T-helper 2 cell treated with Interferon-gamma antibody and Interleukin-4, amounts not matched to agents 5 μg/mL and 100 μg/mL, for 36 hours (primary cell): ENCODE results near the gene PLPP7.
"Not testable (repeated sequence)": the region's sequence is repeated elsewhere in the genome, so short reads cannot be mapped to it uniquely, and the experiment has no call there.

Source experiments
- DNase-seq: peaks from one replicate; pipeline ENCODE4 v3.0.0; 2021; ENCODE audit warnings: low spot score
- H3K27ac Mint-ChIP-seq: one replicate; pipeline ENCODE4 v1.8.0; 2021; ENCODE audit warnings: mild to moderate bottlenecking, mixed read lengths
- H3K27me3 Mint-ChIP-seq: one replicate; pipeline ENCODE4 v1.8.0; 2021; ENCODE audit warnings: low read depth, mixed read lengths
- H3K36me3 Mint-ChIP-seq: one replicate; pipeline ENCODE4 v1.8.0; 2021; ENCODE audit warnings: low read depth, mixed read lengths
- H3K4me1 Mint-ChIP-seq: one replicate; pipeline ENCODE4 v1.8.0; 2021; ENCODE audit warnings: low read depth, mixed read lengths
- H3K4me3 Mint-ChIP-seq: one replicate; pipeline ENCODE4 v1.8.0; 2022; ENCODE audit warnings: mild to moderate bottlenecking, moderate library complexity, mixed read lengths
- H3K9me3 Mint-ChIP-seq: one replicate; pipeline ENCODE4 v1.8.0; 2021; ENCODE audit warnings: mixed read lengths

PLPP7 gene

DNA sequence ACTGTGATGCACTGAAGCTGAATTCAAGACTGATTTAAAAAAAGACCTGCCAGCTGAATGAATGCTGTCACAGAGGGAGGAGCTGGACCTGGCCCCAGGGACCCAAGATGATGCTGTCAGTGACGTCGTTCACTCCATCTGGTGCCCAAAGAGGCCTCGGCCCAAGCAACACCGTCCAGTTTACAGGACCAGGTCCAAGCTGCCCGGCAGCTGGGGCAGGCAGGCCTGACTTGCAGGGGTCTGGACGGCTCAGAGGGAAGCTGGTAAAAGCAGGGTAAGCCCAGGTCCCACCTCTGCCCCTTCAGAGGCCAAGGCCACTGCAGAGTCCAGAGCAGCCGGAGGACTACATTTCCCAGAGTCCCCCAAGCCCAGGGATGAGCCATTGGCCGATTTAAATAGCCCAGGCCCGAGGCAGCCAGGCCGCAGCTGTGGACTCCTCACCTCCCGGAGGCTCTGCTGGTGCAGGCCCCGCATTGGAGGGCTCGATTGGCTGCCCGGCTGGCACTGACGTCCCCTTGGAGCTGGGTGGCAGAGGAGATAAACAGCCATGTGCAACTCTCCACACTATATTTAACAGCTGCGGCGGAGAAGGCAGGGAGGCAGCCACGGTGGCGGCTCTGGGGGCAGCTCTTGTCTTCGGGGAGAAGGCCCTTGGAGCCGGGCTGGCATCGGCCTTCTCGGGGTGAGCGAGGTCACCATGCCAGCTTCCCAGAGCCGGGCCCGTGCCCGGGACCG is at the start of gene PLPP7:
Gene PLPP7 (plus strand): TSS at position 423 of the 735 bp plus-strand sequence. CDS start 275 bp downstream, at position 698.
- peaks cover 5% of the 10 kb centered on the region for H3K27me3 Mint-ChIP-seq
- no peaks in the 10 kb centered on the region for H3K9me3 Mint-ChIP-seq
- H3K4me3 Mint-ChIP-seq = no peak within 1 kb of the TSS
- H3K4me1 Mint-ChIP-seq = no peaks in the 10 kb centered on the region
- no peak within 1 kb of the TSS for H3K27ac Mint-ChIP-seq
- DNase-seq = no peak
- H3K36me3 Mint-ChIP-seq = no peaks in the 10 kb centered on the region

DNA sequence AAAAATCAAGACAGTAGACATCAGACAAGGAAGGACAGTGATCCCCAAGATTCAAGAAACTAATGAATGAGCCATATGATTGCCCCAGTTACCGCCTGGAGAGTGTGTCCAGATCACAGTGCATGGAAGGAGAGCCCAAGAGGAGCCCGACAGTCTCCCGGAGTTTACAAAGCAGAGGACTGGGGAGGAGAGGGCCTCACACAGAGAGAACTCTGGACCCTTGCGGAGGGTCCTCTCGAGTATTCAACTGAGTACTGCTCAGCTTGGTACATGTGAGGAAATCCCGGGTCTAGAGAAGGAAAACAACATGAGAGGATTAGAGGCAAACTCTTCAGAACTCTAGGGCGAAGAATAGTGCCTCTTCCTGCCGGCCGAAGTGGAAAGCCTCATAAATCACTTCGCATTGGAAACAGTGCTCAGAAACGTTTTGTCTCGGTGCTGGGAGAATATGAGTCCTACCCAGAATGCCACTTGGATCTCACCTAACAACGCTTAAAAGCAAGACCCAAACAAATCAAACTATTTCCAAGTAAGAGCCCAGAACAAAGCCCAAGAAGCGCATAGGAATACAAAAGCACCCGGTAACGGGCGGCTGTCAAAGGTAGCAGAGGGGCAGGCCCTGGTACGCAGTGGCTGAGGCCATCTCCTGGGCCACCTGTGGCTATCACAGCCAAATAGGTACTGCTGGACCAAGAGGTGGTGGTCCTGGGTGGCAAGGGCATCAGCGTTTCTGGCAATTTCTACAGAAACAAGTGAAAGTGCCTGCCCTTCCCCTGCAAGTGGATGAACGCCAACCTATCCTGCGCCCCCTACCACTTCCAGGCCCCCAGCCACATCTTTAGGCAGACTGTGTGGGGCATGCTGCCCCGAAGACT is 49.2 kb upstream of the PLPP7 start:
- H3K4me3 Mint-ChIP-seq = no peak overlapping the region
- H3K9me3 Mint-ChIP-seq = peaks cover 6% of the 10 kb centered on the region
- peaks cover 21% of the 10 kb centered on the region for H3K4me1 Mint-ChIP-seq
- peaks cover 9% of the 10 kb centered on the region for H3K36me3 Mint-ChIP-seq
- DNase-seq = no peak
- no peak overlapping the region for H3K27ac Mint-ChIP-seq
- no peaks in the 10 kb centered on the region for H3K27me3 Mint-ChIP-seq

DNA sequence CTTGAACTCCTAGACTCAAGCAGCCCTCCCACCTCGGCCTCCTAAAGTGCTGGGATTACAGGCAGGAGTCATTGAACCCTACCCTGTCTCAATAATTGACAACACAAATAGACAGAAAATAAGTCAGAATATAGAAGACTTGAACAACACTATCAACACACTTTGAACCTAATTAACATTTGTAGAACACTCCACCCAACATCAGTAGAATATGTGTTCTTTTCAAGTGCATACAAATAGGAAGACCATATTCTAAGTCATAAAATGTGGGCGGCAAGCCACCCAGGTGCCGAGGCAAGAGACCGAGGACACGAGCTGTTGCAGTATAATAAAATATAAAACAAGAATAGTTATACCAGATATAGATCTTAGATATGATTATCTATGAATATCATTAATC is 45.2 kb upstream of the PLPP7 start:
- not testable (repeated sequence) for H3K36me3 Mint-ChIP-seq, H3K27ac Mint-ChIP-seq, DNase-seq, H3K4me3 Mint-ChIP-seq, H3K4me1 Mint-ChIP-seq, H3K27me3 Mint-ChIP-seq, H3K9me3 Mint-ChIP-seq

DNA sequence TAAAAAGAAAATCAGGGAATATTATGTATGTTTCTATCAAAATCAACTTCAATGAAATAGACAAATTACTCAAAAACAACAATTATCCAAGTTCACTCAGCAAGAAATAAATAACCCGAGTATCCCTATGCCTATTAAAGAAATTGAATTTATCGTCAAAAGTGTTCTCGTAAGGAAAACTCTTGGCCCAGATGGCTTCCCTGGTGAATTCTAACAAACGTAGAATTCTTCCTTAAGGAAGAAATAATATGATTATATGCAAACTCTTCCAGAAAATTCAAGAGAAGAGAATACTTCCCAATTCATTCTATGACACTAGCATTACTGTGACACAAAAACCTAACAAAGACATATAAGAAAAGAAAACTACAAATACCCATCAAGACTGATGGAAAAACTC is 42.9 kb upstream of the PLPP7 start:
- H3K9me3 Mint-ChIP-seq = peaks cover 6% of the 10 kb centered on the region
- H3K4me1 Mint-ChIP-seq = peaks cover 6% of the 10 kb centered on the region
- H3K4me3 Mint-ChIP-seq = no peak overlapping the region
- no peak for DNase-seq
- H3K27me3 Mint-ChIP-seq = no peaks in the 10 kb centered on the region
- H3K27ac Mint-ChIP-seq = no peak overlapping the region
- H3K36me3 Mint-ChIP-seq = peaks cover 8% of the 10 kb centered on the region

DNA sequence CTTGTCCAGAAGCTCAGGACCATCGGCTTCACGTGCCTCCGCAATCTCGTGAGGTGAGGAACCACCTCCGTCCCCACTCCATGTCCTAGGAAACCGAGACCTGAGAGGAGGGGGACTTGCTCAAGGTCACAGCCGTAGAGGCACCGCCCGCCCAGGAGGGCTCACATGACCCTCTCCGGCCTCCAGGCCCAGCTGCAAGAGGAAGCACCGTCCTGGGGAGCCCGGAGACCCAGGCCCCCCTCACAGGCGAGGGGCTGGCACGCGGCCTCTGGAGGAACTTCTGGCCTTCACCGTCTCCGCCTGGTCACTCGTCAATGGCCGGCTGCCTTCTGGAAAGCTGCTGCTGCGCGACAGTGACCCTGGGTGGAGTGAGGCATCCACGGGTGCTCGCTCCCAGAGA is 37.4 kb upstream of the PLPP7 start:
- Mint-ChIP-seq H3K27ac (peak overlapping the region; percentile 97), H3K4me3 (peak overlapping the region; percentile 89), H3K27me3 (no peaks in the 10 kb centered on the region), H3K4me1 (peaks cover 44% of the 10 kb centered on the region), H3K9me3 (no peaks in the 10 kb centered on the region), H3K36me3 (peaks cover 6% of the 10 kb centered on the region)
- no peak for DNase-seq

DNA sequence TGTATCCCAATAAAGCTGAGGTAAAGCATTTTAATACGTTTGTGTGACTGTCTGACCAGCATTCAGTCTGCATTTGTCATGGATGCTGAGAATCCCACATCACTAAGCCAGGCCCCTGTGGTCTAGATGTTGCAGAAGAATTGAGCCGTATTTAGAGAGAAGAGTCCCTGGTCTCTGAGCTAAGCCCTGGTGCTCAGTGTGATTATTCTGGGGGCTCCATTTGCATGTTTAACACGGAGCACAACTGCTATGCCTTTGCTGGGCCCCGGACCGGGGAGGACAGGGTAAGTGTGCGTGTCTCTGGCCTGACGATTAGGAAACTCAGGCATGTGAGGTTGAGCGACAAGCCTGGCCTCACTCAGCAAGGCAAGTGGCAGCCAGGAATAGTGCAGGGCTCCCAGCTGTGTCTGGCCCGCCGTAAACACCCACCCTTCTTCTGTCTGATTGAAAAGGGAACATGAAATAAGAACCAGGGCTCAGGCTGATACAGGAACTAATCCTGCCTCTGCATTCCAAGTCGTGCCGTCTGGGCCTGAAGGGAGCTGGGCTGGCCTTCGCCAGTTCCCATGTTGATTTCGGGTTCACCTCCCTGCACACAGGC is 35.5 kb upstream of the PLPP7 start:
- Mint-ChIP-seq H3K27ac (peak overlapping the region; percentile 97), H3K36me3 (peaks cover 14% of the 10 kb centered on the region), H3K4me3 (peak overlapping the region; percentile 89), H3K4me1 (peaks cover 50% of the 10 kb centered on the region), H3K27me3 (no peaks in the 10 kb centered on the region), H3K9me3 (no peaks in the 10 kb centered on the region)
- no peak for DNase-seq

DNA sequence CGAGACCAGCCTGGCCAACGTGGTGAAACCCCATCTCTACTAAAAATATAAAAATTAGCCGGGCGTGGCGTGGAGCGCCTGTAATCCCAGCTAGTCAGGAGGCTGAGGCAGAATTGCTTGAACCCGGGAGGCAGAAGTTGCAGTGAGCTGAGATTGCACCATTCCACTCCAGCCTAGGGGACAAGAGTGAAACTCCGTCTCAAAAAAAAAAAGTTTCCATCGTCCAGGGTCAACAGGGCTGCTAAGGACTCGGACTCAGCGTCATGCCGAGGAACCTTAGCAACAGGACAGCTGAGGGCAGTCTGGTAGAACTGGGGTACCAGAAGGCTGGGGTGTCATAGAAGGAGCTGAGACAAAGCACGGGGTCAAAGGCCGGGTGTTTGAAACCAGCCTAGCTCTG is 34.9 kb upstream of the PLPP7 start:
- no peak for DNase-seq
- peaks cover 17% of the 10 kb centered on the region for H3K36me3 Mint-ChIP-seq
- peaks cover 50% of the 10 kb centered on the region for H3K4me1 Mint-ChIP-seq
- H3K4me3 Mint-ChIP-seq = peak overlapping the region; percentile 34
- no peaks in the 10 kb centered on the region for H3K27me3 Mint-ChIP-seq
- H3K9me3 Mint-ChIP-seq = no peaks in the 10 kb centered on the region
- H3K27ac Mint-ChIP-seq = peak overlapping the region; percentile 97

DNA sequence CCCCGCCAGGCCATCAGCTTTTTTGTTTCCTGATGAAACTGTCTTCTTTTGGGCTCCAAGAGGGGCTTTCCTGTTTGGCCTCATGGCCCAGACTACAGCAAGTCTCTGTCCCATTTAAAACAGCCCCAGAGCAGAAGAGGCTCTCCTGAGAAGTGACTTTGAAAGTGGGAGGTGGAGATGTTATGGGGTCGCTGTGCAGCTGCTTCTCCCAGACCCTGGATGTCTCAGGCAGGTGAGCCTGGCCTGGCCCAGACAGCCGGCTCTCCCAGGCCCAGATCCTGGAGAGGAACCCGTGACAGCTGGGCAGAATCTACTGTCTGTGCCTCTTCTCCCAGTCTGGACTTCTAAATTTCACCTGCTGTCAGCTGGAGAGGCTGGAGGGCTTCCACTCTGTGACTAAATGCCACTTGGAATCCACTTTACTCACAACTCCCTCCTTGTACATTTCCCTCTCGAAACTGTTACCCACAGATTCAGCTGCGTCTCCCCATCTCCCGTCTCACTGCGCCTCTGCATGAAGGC is 33.8 kb upstream of the PLPP7 start:
- H3K4me3 Mint-ChIP-seq = peak overlapping the region; percentile 82
- no peaks in the 10 kb centered on the region for H3K27me3 Mint-ChIP-seq
- peaks cover 50% of the 10 kb centered on the region for H3K4me1 Mint-ChIP-seq
- H3K9me3 Mint-ChIP-seq = no peaks in the 10 kb centered on the region
- DNase-seq = no peak
- H3K36me3 Mint-ChIP-seq = peaks cover 25% of the 10 kb centered on the region
- peak overlapping the region; percentile 98 for H3K27ac Mint-ChIP-seq

DNA sequence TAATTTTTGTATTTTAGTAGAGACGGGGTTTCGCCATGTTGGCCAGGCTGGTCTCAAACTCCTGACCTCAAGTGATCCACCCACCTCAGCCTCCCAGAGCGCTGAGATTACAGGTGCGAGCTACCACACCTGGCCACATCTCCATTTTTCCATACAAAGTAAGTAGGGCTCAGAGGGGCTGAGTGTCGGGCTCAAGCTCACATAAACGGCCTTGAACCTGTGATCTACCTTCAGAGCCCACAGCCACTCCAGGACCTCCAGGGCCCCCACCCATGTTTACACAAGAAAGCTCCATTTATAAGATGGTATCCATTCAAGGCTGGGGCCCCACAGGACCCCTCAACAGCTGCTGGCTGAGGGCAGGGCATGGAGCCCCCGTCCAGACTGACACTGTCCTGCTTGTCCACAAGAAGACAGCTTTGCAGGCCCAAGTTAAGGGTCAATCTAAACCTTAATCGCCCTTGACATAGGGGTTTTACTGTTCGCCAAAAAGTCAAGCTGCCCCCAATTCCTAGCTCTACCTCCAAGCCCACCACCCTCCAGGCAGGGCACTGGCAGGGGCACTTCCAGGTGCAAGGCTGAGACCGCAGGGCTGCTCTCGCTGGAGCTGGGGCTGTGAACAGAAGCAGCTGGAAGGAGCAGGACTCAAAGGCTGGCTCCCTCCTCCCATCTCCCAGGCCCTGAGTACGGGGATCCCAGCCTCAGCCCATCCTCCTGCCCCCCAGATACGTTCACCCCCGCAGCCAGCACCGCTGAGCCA is 32.1 kb upstream of the PLPP7 start:
- H3K27ac Mint-ChIP-seq = peak overlapping the region; percentile 87
- no peak for DNase-seq
- peaks cover 49% of the 10 kb centered on the region for H3K4me1 Mint-ChIP-seq
- H3K27me3 Mint-ChIP-seq = no peaks in the 10 kb centered on the region
- H3K4me3 Mint-ChIP-seq = peak overlapping the region; percentile 82
- H3K36me3 Mint-ChIP-seq = peaks cover 30% of the 10 kb centered on the region
- H3K9me3 Mint-ChIP-seq = no peaks in the 10 kb centered on the region

DNA sequence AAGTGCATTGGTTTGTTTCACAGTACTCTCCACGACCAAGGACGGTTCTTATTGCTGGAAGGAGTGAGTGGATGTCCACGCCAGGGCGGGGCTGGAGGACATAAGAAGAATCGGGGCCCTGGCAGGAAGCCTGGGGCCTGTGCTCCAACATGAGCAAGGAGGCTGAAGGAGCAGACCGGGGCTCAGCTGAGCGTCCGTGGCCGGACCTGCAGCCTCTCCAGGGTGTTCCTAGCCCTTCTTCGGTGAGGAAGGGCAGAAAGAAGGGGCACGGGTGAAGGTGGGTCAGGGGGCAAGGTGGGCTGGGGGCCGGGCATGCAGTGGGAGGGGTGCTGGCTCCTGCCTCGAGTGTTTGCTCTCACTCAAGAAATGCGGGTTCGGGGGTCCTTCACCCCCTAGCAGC is 31.3 kb upstream of the PLPP7 start:
- H3K4me1 Mint-ChIP-seq = peaks cover 48% of the 10 kb centered on the region
- DNase-seq = no peak
- no peaks in the 10 kb centered on the region for H3K27me3 Mint-ChIP-seq
- peaks cover 37% of the 10 kb centered on the region for H3K36me3 Mint-ChIP-seq
- peak overlapping the region; percentile 87 for H3K27ac Mint-ChIP-seq
- no peaks in the 10 kb centered on the region for H3K9me3 Mint-ChIP-seq
- no peak overlapping the region for H3K4me3 Mint-ChIP-seq

DNA sequence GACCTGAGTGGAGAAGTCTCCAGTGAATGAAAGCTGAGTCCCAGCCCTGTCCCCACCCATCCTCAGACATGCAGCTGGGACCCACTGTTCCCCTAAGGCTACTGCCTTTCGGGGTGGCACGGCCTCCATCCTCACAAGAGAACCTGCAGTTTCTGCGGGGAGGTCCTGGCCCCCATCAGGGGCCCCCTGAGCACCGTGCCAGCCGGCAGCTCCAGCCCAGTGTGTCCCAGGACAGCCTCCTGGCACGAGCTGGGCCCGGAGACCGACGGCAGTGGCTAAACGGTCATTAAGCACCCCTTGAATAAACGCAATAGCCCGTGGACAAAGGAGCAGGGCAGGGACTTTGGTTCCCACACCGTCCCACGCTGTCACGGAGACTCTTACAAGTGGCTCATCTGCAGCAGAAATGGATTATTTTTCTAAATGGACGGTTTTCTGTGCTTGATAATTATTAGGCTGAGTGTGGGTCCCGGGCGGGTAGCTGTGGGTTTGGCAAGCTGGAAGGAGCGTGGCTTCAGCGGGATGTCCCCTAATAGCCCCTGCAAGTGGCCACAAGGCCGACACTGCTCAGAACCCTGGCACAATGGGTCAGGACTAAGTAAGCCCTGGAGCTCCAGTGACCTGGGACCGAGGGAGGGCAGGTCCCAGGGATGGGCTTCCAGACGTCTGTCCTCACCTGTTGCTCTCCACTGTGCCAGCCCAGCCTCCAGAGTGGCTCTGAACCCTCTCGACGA is 30.7 kb upstream of the PLPP7 start:
- Mint-ChIP-seq H3K4me1 (peaks cover 44% of the 10 kb centered on the region), H3K4me3 (no peak overlapping the region), H3K9me3 (no peaks in the 10 kb centered on the region), H3K27me3 (no peaks in the 10 kb centered on the region), H3K27ac (peak overlapping the region; percentile 45), H3K36me3 (peaks cover 43% of the 10 kb centered on the region)
- no peak for DNase-seq

DNA sequence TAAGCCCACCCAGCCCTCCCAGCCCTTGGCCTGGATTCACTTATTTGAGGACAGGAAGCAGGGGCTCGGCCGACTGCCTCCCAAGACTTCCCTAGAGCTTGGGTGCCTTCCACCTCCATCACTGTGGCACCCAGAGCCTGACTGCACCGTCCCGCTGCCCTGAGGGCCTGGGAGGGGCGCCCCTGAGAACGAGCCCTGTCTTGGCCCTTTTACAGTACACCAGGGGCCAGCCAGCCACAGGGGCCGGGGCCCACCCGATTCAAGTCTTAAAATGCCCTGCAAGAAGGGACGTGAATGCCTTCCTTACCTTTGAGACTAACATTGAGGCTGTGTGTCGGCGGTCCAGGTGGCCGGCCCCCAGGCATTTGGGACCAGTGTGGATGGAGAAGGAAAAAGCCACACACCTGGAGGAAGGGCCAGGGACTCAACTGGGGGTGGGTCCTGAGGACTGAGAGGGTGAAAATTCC is 30.1 kb upstream of the PLPP7 start:
- peak overlapping the region; percentile 60 for H3K27ac Mint-ChIP-seq
- peaks cover 43% of the 10 kb centered on the region for H3K4me1 Mint-ChIP-seq
- H3K27me3 Mint-ChIP-seq = no peaks in the 10 kb centered on the region
- DNase-seq = no peak
- H3K36me3 Mint-ChIP-seq = peaks cover 48% of the 10 kb centered on the region
- H3K4me3 Mint-ChIP-seq = no peak overlapping the region
- H3K9me3 Mint-ChIP-seq = no peaks in the 10 kb centered on the region
